CD4-positive, alpha-beta T cell treated with Interleukin-15 for 1 hour (primary cell): ENCODE measurements around the gene PUS3.
A peak's percentile ranks its signal among the peaks of the same experiment; 100 is the strongest.

Source experiments
- DNase-seq: peaks from one replicate; pipeline ENCODE4 v3.0.0-alpha.2; 2020

The PUS3 gene, protein sequence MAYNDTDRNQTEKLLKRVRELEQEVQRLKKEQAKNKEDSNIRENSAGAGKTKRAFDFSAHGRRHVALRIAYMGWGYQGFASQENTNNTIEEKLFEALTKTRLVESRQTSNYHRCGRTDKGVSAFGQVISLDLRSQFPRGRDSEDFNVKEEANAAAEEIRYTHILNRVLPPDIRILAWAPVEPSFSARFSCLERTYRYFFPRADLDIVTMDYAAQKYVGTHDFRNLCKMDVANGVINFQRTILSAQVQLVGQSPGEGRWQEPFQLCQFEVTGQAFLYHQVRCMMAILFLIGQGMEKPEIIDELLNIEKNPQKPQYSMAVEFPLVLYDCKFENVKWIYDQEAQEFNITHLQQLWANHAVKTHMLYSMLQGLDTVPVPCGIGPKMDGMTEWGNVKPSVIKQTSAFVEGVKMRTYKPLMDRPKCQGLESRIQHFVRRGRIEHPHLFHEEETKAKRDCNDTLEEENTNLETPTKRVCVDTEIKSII

DNA sequence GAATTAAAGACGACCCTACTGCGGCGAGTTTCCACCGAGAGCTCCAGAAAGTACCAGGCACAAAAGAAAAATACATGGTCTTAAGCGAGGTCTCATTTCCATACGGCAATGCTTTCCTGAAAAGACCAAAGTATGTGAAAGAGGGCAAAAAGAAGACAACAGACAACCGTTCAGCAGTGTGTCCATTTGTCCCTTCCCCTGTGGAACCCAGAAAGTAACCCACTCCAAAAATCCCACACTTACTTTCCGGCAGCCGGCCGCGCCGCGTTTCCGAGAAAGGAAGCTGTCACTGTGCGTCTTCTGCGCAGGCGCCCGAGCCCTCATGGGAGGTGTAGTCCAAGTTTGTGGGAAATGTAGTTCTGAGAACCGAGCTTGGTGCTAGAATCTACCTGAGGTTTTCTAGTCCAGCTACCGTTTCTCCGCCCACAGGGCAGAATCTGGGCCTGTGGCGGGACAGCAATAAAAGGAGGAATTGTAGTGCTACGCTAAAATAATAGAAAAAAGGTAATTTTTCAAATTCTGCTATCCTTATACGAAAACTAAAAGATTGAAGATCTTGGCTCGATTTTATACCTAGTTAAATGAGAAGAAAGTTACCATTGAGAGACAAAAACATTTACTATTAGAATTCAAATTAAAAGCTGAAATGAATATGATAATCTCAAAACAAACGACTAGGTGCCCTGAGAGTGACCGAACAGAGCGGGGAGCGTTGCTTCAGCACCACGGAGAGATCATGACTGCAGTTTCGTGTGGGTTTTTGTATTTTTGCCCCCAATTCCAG is at the start of gene PUS3:
Gene PUS3 (minus strand): TSS at position 280 of the 784 bp plus-strand sequence. CDS start 6,922 bp downstream, outside the sequence.
- peak; percentile 88 for DNase-seq

DNA sequence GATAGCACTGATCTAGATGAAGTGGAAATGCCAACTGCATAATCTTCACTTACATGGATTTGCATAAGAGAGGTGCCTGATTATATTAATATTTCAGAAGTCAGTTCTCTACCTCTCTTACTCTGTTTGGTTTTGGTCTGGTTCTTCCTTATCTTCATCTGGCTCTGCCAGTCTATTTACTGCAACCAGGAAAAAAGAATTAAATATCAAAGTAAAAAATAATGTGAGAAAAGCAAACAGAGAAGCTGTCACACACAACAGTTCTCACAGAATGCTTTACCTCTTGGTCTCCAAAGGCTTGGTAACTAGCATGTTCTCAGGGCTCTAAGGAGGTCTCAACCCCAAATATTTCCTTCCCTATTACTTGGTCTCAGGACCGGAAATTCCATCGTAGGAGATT is 49.6 kb upstream of the PUS3 start:
- DNase-seq: no peak

DNA sequence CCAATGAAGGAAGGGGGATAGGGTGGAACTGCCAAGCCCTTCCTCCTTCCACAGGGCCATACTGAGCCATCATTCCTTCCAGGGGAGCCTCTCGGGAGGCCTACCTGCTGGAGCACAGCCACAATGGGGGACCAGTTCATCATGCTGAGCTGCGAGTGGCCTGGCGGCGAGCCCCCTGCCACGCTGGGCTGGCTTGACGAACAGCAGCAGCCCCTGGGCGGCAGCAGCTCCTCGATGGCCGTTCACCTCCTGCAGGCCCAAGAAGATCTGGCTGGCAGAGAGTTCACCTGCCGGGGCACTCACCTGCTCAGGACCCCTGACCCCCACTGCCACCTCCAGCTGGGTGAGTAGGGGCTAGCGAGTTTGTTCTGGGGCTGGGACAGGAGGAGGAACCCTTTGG is 48.7 kb upstream of the PUS3 start:
- DNase-seq: no peak

DNA sequence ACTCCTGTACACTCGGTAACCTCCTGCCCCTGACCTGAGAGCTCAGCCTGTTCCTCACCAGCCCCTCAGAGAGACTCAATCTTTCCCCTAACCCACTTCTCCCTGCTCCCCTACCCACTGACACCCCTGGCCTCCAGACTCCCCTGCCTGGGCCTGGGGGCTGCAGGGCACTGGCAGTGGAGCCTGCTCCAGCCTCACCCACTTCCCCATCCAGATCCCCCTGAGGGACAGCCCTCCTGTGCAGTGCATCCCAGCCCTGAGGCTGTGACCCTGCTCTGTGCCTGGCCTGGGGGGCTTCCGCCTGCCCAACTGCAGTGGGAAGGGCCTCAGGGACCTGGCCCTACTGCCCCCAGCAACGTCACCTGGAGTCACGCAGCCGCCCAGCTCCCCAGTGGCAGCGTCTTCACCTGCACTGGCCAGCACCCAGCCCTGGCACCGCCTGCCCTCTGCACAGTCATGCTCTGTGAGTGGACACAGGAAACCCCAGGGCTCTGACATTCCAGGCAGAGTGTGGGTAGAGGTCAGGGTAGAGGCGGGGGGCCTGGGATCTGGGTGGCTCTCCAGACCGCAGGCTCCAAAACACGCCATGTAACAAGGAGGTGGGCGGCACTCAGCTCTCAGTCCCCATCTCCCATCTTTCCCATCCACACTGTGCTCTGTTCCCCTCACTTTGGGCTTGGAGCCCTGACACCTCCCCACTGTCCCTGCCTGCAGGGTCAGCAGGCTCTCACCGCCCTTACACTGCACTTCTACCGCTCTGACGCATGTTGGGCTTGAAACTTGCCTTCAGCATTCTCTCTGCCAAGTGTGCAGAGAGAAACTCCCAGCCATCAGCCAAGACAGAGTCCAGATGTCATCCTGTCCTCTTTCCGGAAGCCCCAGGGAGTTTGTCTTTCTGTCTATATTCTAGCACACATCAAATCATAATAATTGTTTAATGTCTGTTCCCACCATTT is 48.0 kb upstream of the PUS3 start:
- no peak for DNase-seq

DNA sequence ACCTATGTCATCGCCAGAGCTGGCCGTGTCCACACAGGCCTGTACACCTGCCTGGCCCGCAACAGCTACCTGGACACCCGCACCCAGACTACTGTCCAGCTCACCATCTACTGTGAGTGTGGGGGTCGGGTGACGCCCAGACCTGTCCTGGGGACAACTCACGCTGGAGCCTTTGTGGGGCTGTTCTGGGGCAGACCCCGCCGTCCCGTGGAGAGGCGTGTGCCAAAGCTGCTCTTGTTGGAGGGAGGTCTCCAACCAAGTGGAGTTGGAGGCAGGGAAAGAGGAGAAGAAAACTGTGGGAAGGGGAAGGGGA is 47.1 kb upstream of the PUS3 start:
- DNase-seq: no peak

DNA sequence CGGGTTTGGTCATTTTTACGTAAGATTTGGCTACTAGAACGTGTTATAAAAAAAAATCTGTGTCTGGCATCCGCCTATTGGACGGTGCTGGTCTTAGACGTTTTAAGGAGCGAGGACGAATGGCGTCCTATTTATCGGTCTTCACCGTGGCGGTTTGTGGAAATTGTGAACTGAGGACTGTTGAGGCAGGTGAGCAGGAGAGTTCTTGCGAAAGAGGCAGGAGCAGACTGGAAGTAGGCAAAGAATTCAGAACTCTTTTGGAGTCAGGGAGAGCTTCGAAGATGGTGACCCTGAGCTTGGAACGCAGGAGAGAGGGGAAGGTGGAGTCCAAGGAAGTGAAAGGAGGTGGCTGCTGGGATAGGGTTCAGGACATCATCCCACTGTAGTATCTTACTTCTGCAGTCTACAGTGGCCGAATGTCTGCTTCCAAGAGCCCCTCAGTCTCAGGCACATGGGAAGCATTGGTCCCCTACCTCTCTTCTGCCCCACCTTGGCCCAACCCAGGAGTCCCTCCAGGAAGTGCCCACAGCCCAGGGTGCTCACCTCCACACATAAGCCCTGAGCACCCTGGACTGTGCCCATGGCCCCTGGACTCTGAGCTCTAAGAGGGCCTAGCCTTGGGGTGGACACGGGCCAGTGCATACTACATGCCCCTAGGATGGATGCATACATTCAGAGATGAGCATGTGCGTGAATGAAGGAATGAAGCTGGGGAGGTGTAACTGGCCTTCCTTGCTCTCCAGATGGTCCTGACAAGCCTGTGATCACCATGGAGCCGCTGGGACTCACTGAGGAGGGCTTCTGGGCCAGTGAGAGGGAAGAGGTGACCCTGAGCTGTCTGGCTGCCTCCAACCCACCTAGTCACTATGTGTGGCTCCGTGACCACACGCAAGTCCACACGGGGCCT is 46.5 kb upstream of the PUS3 start:
- DNase-seq: no peak

DNA sequence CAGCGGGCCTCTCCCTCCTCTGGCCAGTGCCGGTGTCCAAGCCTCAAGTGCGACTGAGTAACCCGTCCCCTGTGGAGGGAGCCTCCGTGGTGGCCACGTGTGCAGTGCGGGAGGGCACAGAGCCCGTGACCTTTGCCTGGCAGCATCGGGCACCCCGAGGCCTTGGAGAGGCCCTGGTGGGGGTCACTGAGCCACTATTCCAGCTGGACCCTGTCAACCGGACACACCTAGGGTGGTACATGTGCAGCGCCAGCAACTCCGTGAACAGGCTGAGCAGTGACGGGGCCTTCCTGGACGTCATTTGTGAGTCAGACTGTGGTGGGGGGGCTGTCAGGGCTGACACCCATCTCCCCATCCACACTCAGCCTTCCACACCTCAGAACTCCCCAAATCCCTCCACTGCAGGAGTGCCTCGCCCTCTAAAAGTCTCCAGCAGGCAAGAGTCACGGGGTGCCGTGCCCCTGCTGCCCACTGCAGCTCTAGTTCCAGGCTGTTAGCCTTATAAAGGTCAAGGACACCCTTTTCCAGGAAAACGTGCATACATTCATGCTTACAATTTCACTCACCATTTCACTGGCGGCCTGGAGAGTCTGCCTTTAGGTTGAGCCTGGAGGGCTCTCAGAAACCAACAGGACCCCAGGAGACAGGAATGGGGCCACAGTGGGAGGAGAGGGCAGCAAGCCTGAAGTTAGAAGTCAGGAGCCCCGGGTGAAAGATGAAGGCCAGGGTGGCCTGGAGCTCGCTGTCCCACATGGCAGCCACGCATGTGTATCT is 45.5 kb upstream of the PUS3 start:
- no peak for DNase-seq

DNA sequence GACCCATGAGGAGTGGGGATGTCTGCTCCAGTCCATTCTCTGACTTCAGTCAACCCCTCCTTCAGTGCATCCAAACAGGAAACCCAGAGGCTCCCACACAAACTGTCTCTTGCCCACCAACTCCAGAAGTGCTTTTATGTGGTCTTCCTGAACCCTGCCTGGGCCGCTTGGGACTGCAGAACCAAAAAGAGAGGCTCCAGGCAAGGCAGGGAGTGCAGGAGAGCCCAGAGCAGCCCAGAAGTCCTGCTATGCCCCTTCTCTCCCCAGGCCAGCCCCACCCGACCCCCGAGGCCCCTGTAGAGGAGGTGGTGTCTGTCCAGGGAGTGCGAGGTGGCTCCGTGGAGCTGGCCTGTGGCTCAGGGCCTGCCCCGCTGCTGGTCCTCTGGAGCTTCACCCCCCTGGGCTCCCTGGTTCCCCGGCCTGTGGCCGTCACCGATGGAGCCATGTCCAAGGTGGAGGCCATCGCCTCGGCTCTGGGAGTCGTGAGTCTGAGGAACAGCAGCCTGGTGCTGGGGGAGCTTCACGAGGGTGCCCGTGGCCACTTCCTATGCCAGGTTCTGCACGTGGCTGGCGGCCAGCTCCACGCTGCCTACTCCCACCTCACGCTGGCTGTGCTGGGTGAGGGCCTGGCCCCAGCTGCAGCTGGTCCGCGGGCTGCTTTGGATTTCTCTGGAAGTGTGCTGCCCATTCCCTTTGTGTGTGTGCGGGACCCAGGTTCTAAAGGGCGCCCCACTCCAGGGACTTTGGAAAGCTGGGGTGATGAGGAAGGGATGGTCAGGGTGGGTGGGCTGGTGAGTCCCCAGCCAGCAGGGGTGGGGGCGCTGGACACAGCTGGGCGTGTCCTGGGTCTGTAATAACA is 44.6 kb upstream of the PUS3 start:
- DNase-seq: no peak

DNA sequence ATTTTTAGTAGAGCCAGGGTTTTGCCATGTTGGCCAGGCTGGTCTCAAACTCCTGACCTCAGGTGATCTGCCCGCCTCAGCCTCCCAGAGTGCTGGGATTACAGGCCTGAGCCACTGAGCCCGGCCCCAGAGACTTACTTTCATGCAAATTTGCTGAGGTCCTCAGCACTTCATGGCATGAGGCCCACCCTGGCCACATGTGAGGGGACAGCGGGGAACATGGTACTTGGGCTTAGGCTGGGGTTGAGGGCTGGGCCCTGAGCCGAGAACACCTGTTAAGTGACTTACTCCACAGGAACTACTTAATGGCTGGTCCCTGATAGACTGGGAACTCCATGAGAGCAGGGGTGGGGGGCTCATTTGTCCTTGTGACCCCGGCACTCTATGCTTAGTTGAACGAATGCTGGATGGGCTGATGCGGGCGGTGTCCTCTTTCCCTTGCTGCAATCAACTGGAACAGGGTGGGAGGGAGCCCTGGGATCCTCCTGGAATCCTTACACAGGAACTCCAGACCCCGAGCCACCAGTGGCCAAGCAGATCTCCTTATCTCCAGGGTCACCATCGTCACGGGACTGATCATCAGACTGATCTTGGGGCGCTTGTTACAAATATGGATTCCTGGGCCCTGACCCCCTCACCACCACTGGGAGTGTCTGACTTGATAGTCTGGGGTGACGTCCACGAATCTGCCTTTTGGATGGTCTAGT is 43.9 kb upstream of the PUS3 start:
- no peak for DNase-seq

DNA sequence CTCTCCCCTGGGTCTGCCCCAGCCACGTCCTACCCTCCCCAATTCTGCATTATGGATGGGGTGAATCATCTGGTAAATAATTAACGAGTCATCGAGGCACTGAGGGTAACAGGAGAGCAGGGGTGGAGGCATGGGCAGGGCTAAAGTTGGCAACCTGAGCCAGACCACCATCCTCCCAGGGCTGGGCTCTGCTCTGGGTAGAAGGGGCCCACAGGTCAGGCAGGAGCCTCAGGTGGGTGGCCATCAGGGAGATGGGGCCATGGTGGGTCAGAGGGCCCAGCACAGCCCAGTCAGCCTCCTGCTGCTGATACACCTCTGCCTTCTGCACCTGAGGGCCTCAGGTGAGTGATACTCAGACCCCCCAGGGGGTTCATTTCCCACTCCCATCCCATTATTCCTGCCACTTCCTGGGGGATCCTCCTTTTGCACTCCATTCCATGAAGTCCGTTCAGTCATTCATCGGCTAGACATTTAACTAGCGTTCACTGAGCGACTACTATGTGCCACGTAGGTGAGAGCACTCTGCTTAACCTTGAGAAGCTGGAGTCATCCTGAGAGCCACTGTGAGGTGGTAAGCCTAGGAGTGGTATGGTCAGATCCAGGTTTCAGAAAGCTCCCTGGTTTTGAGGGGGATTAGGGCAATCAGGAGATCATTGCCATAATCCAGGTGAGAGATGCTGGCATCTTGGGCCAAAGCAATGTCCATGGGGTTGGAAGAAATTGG is 43.0 kb upstream of the PUS3 start, which contains the start of gene VSIG10L2:
Gene VSIG10L2 (plus strand): TSS at position 248 of the 724 bp plus-strand sequence. CDS start 12 bp downstream, at position 260.
- no peak for DNase-seq

DNA sequence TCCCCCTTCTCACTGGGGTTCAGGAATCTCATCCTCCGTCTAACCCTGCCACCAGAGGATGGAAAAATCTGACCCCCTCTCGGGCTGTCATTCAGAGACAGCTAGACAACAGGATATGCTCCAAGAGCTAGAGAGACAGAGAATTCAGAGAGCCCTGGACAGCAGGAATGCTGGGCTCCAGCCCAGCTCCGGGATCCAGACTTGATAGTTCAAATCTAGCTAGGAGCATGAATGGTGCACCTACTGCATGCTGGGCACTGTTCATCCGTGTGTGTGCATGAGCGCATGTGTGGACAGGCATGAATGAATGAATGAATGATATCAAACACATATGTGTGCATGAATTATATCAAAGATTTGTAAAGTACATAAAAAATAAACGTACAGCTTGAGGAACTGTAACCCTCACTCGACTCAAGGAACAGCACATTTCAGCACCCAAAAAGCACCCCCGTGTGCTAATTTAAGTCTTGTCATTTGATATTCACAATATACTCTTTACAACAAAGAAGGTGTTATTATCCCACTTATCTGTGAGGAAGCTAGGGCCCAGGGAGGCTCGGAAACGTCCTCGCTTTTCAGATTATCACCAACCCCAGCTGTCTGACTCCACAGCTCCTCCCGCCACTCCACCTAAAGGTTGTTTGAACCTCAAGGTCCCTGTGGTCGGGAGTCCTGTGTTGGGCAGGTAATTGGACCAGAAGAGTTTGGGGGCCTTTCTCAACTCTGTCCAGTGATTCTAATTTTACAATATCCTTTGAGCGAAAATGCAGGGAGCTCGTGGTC is 42.2 kb upstream of the PUS3 start:
- no peak for DNase-seq

DNA sequence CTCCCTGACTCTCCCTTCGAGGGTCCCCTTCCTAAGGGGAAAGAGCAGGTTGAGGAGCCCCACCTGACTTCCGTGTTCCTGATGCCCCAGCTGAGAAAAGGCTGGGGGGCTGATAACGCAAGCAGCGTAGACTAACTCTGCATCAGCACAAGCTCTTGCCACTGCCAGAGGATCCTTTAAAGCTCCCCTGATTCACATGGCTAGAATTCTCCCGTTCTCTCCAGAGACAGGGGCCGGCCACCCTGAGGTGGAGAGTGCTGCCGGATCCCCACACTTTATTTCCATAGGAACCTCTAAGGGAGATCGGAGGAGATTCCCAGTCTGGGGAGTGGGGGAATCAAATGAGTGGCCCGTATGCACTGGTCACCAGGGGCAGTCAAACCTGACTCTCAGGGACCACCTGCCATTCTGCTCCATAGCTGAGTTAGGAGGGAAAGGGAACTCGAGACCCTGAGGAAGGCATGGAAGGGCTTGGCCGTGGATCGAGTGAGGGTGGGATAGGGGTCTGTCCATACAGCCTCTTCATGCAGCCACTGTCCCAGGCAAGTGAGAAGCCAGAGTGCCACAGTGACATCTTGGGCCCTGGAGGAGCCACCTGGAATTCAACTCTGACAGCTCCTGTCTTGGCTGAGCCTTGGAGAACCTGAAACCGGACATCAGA is 41.5 kb upstream of the PUS3 start:
- DNase-seq: no peak

DNA sequence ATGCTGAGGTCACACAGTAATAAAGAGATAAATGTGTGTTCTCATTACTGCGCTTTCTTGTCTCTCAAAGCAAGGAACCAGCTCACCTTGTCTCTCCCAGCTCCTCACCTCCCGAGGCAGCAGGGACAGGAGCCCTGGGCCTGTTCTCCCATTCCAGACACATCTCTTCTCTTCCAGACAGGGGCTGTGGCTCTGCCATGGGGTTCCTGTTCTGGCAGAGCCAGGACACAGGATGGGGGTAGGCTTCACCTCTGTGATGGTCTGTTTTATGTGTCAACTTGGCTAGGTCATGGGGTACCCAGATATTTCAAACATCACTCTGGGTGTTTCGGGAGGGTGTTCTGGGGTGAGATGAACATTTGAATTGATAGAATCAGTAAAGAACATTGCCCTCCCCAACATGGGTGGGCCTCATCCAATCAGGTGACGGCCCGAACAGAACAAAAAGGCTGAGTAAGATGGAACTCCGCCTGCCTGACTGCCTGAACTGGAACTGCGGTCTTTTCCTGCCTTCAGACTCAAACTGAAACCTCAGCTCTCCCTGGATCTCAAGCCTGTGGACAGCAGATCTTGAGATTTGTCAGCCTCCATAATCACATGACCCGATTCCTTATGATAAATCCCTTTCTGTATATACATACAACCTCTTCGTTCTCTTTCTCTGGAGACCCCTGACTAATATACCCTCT is 40.8 kb upstream of the PUS3 start:
- no peak for DNase-seq

DNA sequence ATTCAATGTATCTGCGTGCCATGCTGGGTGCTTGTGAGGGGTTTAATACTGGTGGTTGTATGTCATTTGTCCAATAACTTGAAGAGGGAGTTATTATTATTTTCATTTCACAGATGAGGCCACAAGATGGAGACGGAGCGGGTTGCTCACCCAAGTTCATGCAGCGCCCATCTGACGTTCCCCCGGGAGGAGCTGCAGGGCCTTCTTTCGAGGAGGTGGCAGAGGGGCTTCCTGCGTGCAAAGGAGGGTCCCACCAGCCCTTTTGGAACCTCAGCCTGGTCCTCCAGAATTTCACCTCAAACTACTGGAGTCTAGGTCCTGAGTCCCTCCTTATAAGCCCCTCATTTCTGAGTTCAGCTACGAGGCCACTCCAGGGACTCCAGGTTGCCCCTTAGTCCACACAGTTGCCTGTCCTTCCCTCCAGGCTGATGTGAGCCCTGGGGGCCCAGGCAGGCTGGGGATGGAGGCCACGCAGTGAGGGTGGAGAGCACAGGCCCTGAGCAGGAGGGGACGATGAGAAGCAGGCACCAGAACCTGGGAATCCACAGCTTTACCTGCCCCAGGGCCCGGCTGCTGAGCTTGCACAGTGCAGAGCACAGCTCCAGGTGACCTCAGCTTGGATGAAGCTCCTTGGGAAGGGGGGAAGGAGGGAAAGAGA is 39.9 kb upstream of the PUS3 start:
- DNase-seq: no peak

DNA sequence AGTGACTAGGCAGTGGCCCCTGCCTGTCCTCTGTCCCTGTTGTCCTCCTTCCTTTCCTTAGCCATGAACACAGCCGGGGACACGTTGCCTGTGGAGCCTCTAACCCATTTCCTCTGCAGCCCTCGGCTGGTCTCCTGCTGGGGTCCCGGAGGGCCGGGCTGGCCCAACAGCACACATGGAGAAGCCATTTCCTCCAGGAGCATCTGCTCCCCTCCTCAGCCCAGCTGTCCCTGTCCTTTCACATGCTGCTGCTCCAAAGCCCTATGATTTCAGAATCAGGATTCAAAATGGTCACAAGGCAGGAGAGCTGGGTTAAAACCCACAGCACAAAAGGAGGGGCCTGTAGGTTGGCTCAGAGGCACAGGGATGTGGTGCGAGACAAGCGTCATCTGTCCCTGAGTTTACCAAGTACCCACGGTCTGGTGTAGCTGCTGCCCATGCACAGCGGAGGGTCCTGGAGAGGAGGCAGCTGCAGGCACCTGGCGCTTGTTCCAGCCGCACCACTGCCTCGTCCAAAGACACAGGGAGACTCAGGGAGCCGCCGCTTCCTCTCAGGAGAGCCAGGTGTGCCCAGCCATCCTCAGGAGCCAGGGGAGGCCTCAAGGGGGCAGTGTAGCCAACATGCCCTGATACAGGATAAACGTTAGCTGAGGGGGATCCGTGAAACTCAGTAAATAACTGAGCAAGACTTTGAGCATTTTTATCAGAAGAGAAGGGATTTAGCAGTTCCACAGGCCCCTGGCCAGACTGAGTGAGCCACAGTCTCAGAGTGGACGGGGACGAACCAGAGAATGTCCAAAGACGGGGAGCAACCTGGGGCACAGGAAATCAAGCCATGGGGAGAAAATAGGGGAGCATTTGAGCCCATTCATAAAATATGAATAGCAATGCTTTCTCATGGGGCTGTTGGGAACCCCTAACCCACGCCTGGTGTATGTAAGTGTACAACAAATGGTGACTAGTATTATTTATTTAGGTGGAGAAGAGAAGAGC is 38.9 kb upstream of the PUS3 start:
- no peak for DNase-seq
